Measurements from ENCODE around the gene EYA2.

DNA sequence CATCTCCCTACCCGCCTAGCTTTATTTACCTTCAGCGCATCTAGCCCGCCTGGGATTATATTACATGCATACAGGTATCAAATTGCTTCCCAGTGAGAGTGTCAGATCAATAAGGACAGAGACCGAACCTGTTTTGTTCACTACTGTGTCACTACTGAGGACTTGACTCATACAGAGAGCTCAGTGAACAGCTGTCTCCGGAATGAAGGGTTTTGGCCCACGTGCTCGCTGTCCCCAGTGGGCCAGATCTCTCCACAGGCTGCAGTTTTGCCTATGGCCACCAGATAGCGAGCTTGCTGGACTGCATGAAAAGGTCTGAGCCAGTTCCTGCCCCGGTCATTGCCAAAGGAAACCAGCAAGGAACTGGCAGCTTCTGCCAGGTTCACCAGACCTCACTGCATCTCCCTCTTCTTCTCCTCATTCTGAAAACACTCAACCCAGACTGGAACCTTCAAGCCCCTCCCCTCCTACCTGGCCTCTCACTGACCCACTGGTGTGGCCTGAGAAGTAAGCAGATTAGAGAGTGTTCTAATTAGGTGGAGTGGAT is 311.0 kb downstream of the EYA2 start:
- no peak for TF ChIP-seq ZFX (IDR thresholded peaks at IDR 0.05)
- TF ChIP-seq, protein P1, sequence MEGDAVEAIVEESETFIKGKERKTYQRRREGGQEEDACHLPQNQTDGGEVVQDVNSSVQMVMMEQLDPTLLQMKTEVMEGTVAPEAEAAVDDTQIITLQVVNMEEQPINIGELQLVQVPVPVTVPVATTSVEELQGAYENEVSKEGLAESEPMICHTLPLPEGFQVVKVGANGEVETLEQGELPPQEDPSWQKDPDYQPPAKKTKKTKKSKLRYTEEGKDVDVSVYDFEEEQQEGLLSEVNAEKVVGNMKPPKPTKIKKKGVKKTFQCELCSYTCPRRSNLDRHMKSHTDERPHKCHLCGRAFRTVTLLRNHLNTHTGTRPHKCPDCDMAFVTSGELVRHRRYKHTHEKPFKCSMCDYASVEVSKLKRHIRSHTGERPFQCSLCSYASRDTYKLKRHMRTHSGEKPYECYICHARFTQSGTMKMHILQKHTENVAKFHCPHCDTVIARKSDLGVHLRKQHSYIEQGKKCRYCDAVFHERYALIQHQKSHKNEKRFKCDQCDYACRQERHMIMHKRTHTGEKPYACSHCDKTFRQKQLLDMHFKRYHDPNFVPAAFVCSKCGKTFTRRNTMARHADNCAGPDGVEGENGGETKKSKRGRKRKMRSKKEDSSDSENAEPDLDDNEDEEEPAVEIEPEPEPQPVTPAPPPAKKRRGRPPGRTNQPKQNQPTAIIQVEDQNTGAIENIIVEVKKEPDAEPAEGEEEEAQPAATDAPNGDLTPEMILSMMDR (conservative IDR thresholded peaks at IDR 0.05): peak; percentile 95

Data from C4-2B (cell line).